Endothelial cell of umbilical vein (primary cell): ENCODE data around the gene RPP30. TPM values are rescaled to one million over a fixed set of nuclear protein-coding genes. Genes with fewer than 3 reads are reported as not detected.

Experiments used
- BruUV-seq: library from RNA; stranded (reverse); fragments of 400-500 nt; replicated peaks from 2 replicates; lab custom pipeline; 2021; lab: Mats Ljungman, UMichigan
- CTCF ChIA-PET: fragments of 300-600, 350-600 bp; sonication (Branson Sonifier 250); formaldehyde crosslinking; loops from one replicate; lab custom pipeline; 2021; ENCODE audit warnings: antibody characterized with exemption, inconsistent platforms; lab: Charles Lee
- POLR2A ChIA-PET: fragments of 300-600, 350-600 bp; sonication (Branson Sonifier 250); formaldehyde crosslinking; loops from one replicate; lab custom pipeline; 2021; ENCODE audit warnings: antibody characterized with exemption, inconsistent platforms; lab: Charles Lee
- DNase-seq: peaks from one replicate; pipeline ENCODE4 v3.0.0-alpha.2; 2011; ENCODE audit warnings: low read depth, low spot score
- FAIRE-seq: peaks from 2 replicates; lab custom pipeline; 2011; peaks lifted over from hg19 to GRCh38; lab: Jason Lieb, UNC
- H2AFZ ChIP-seq: 2 replicates; pipeline ENCODE4 v1.6.0; 2012; ENCODE audit warnings: low read depth, low read length, control low read depth, inconsistent platforms
- H3K27ac ChIP-seq: 2 replicates; pipeline ENCODE4 v1.5.1; 2011; ENCODE audit warnings: low read depth, mild to moderate bottlenecking, control low read depth, low read length, moderate library complexity; ENCODE audit not compliant: insufficient read depth
- H3K27me3 ChIP-seq, 2 experiments: 2 replicates each; pipeline versions ENCODE4 v1.6.0 to v1.6.1; 2011; ENCODE audit warnings: low read length in 2 of 2, mixed read lengths in 1 of 2; ENCODE audit not compliant: control insufficient read depth in 2 of 2, insufficient read depth in 2 of 2
- H3K36me3 ChIP-seq, 2 experiments: 2 replicates in 1 of 2; 3 replicates in 1 of 2; pipeline ENCODE4 v1.5.1; 2011; ENCODE audit warnings: low read length in 2 of 2, mild to moderate bottlenecking in 1 of 2, moderate library complexity in 1 of 2; ENCODE audit not compliant: control insufficient read depth in 2 of 2, insufficient read depth in 2 of 2; ENCODE audit errors: extremely low read depth in 1 of 2
- H3K4me1 ChIP-seq: 3 replicates; pipeline ENCODE4 v1.5.1; 2011; ENCODE audit warnings: mild to moderate bottlenecking, low read length; ENCODE audit not compliant: control insufficient read depth, insufficient read depth; ENCODE audit errors: extremely low read depth
- H3K4me2 ChIP-seq: 2 replicates; pipeline ENCODE4 v1.6.1; 2011; ENCODE audit warnings: low read length, control low read depth, mixed read lengths; ENCODE audit not compliant: insufficient read depth
- H3K4me3 ChIP-seq, 3 experiments: fragments of 200-600 bp in 1 of 3; sonication (generic), shearing (Covaris generic) in 1 of 3; replicated peaks in 1 of 3; 2 replicates each; pipeline ENCODE4 v1.5.1; 2011 to 2016; ENCODE audit warnings: control low read depth in 3 of 3, low read length in 3 of 3, mild to moderate bottlenecking in 2 of 3, inconsistent platforms in 1 of 3, low read depth in 1 of 3, moderate library complexity in 1 of 3; ENCODE audit not compliant: insufficient read depth in 1 of 3
- H3K79me2 ChIP-seq: 2 replicates; pipeline ENCODE4 v1.6.0; 2012; ENCODE audit warnings: low read length, inconsistent platforms; ENCODE audit not compliant: control insufficient read depth, insufficient read depth
- H3K9ac ChIP-seq: replicated peaks from 2 replicates; pipeline ENCODE3; 2011; ENCODE audit warnings: low read length, control low read depth; ENCODE audit not compliant: insufficient read depth; ENCODE audit errors: extremely low read depth
- H3K9me1 ChIP-seq: replicated peaks from 3 replicates; pipeline ENCODE4 v1.6.0; 2011; ENCODE audit warnings: mild to moderate bottlenecking, low read length; ENCODE audit not compliant: control insufficient read depth, insufficient read depth; ENCODE audit errors: extremely low read depth
- H3K9me3 ChIP-seq: replicated peaks from 2 replicates; pipeline ENCODE4 v1.5.1; 2012; ENCODE audit warnings: low read length, inconsistent platforms; ENCODE audit not compliant: control insufficient read depth, insufficient read depth
- H4K20me1 ChIP-seq: replicated peaks from 2 replicates; pipeline ENCODE3; 2011; ENCODE audit warnings: mild to moderate bottlenecking, low read length; ENCODE audit not compliant: control insufficient read depth, insufficient read depth; ENCODE audit errors: extremely low read depth
- EZH2 ChIP-seq: IDR thresholded peaks from 2 replicates; pipeline ENCODE4 v1.6.1; 2012; ENCODE audit warnings: borderline replicate concordance, low read depth, mild to moderate bottlenecking, moderate library complexity, low read length, inconsistent platforms; ENCODE audit not compliant: severe bottlenecking
- FOS ChIP-seq: IDR thresholded peaks from 2 replicates; pipeline ENCODE4 v1.6.1; 2011; ENCODE audit warnings: mild to moderate bottlenecking, low read length, moderate library complexity, borderline replicate concordance; ENCODE audit not compliant: insufficient read depth
- GATA2 ChIP-seq: IDR thresholded peaks from 2 replicates; pipeline ENCODE4 v1.7.0; 2011; ENCODE audit warnings: low read depth, mild to moderate bottlenecking, moderate library complexity, mixed read lengths, low read length; ENCODE audit not compliant: insufficient read length, insufficient read depth
- JUN ChIP-seq: IDR thresholded peaks from 2 replicates; pipeline ENCODE4 v1.6.1; 2011; ENCODE audit warnings: borderline replicate concordance, low read depth; ENCODE audit not compliant: insufficient read length, insufficient read depth
- MYC ChIP-seq: IDR thresholded peaks from one replicate; pipeline ENCODE4 v1.6.1; 2011; ENCODE audit warnings: mild to moderate bottlenecking, low read depth, low read length
- POLR2A ChIP-seq: IDR thresholded peaks from 2 replicates; pipeline ENCODE4 v1.6.1; 2012; ENCODE audit warnings: low read depth, mild to moderate bottlenecking, control low read depth, low read length
- POLR2AphosphoS5 ChIP-seq: IDR thresholded peaks from 2 replicates; pipeline ENCODE4 v1.6.1; 2012; ENCODE audit warnings: low read depth, mild to moderate bottlenecking, control low read depth, low read length, moderate library complexity; ENCODE audit not compliant: insufficient read depth
- dilution Hi-C: fragments of 300-500 bp; cut with MboI; formaldehyde crosslinking; loops from one replicate; pipeline ENCODE4 v1.15.0; 2019; ENCODE audit warnings: low sequenced_read_pairs; ENCODE audit not compliant: extremely low pct_ligation_motif_present
- intact Hi-C: fragments of 100-400 bp; cut with micrococcal nuclease; formaldehyde crosslinking; loops from one replicate; pipeline ENCODE4 v1.10.0; 2022
- polyA plus RNA-seq, 4 experiments: library from polyadenylated mRNA; depleted of rRNA in 3 of 4; stranded (reverse) in 3 of 4; unstranded in 1 of 4; fragments of >200 nt; gene quantifications; 2 replicates each; pipeline versions ENCODE4 v1.2.1 to v1.2.3, GENCODE V29; 2011 to 2012; ENCODE audit warnings: missing spikeins in 1 of 4
- total RNA-seq: library from RNA; stranded (reverse); gene quantifications from 2 replicates; pipeline ENCODE4 v1.2.3, GENCODE V29; 2021
- TF ChIP-seq, protein P1 (sequence below): IDR thresholded peaks from 2 replicates; pipeline ENCODE4 v1.6.1; 2011; ENCODE audit not compliant: insufficient read depth, insufficient read length
- TF ChIP-seq, protein P2 (sequence below), 2 donors: IDR thresholded peaks; 1 replicate in 1 of 2; 2 replicates in 1 of 2; pipeline ENCODE4 v1.5.1; 2011; ENCODE audit warnings: low read length in 2 of 2, mild to moderate bottlenecking in 2 of 2, moderate library complexity in 2 of 2, control low read depth in 1 of 2, inconsistent platforms in 1 of 2, low read depth in 1 of 2; ENCODE audit not compliant: insufficient read depth in 1 of 2; ENCODE audit errors: extremely low read depth in 1 of 2

The RPP30 gene
- total and polyA plus RNA-seq, 2 donors (not counting 3 experiments of a cell fraction or from before 2014, with no cell fraction given), result 21.1 to 47.8 TPM

DNA sequence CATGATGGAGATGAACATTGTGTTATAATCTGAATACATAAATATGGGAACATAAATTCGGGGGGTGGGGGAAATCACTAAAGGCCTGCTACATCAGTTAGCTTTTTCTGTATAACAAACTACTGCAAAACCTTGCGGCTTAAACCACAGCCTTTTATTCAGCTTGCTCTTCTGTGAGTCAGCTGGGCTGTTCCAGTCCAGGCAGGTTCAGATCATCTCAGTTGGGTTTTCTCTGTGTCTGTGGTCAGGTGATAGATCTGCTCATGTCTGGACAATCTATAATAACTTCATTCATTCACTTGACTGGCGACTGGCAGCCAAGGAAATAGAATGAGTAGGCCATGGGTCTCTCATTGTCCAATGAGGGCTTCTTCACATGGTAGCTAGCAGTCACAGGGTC, 37.4 kb upstream of the RPP30 start:
- no peaks in the 10 kb centered on the region for H3K4me1 ChIP-seq
- H3K79me2 ChIP-seq, result no peaks in the 10 kb centered on the region
- no peak for DNase-seq
- intact Hi-C loops, result no loop called here
- no peak overlapping the region for H3K9ac ChIP-seq
- no peaks in the 10 kb centered on the region for H3K9me3 ChIP-seq
- no peak overlapping the region for H3K4me2 ChIP-seq
- H3K27ac ChIP-seq, result no peak overlapping the region
- no peak for TF ChIP-seq POLR2A
- TF ChIP-seq, protein P1, sequence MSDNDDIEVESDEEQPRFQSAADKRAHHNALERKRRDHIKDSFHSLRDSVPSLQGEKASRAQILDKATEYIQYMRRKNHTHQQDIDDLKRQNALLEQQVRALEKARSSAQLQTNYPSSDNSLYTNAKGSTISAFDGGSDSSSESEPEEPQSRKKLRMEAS, result no peak
- TF ChIP-seq, protein P2, sequence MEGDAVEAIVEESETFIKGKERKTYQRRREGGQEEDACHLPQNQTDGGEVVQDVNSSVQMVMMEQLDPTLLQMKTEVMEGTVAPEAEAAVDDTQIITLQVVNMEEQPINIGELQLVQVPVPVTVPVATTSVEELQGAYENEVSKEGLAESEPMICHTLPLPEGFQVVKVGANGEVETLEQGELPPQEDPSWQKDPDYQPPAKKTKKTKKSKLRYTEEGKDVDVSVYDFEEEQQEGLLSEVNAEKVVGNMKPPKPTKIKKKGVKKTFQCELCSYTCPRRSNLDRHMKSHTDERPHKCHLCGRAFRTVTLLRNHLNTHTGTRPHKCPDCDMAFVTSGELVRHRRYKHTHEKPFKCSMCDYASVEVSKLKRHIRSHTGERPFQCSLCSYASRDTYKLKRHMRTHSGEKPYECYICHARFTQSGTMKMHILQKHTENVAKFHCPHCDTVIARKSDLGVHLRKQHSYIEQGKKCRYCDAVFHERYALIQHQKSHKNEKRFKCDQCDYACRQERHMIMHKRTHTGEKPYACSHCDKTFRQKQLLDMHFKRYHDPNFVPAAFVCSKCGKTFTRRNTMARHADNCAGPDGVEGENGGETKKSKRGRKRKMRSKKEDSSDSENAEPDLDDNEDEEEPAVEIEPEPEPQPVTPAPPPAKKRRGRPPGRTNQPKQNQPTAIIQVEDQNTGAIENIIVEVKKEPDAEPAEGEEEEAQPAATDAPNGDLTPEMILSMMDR (IDR thresholded peaks at IDR 0.05; ENCODE audit: extremely low read depth in 1 of 2, insufficient read depth in 1 of 2, low read depth in 1 of 2, low read length in 2 of 2), result no peak
- no peak for TF ChIP-seq FOS
- no peak for TF ChIP-seq EZH2
- TF ChIP-seq POLR2AphosphoS5, result no peak
- no peak for TF ChIP-seq MYC
- TF ChIP-seq GATA2, result no peak
- TF ChIP-seq JUN, result no peak
- no peak for FAIRE-seq
- dilution Hi-C loops, result no loop called here
- no peak overlapping the region for H3K4me3 ChIP-seq
- ChIA-PET CTCF (no interaction called here), POLR2A (no interaction called here)
- no peak overlapping the region for H2AFZ ChIP-seq
- peaks cover 0 to 2% of the 10 kb centered on the region in 2 experiments for H3K27me3 ChIP-seq
- H3K9me1 ChIP-seq, result no peaks in the 10 kb centered on the region
- H3K36me3 ChIP-seq, result no peaks in the 10 kb centered on the region
- H4K20me1 ChIP-seq, result no peaks in the 10 kb centered on the region
- no TSS peak for BruUV-seq
